H1 (cell line): ENCODE data around the gene DENND2D.

ENCODE experiments used
- RNF2 ChIP-seq: fragments of 200-900, 300-1000 bp; sonication (generic); IDR thresholded peaks from 2 replicates; pipeline ENCODE4 v1.7.1; 2016; ENCODE audit warnings: borderline replicate concordance, low read depth, mild to moderate bottlenecking, antibody characterized with exemption, low read length; ENCODE audit not compliant: poor library complexity, severe bottlenecking; ENCODE audit errors: missing control alignments
- TF ChIP-seq, protein P1 (sequence below), 3 experiments: IDR thresholded peaks; 1 replicate in 2 of 3; 2 replicates in 1 of 3; pipeline versions ENCODE4 v1.5.1 to v1.6.1; 2011; ENCODE audit warnings: low read length in 3 of 3, mild to moderate bottlenecking in 3 of 3, inconsistent platforms in 2 of 3, low read depth in 1 of 3, moderate library complexity in 1 of 3; ENCODE audit not compliant: insufficient read depth in 1 of 3; ENCODE audit errors: control extremely low read depth in 1 of 3

DNA sequence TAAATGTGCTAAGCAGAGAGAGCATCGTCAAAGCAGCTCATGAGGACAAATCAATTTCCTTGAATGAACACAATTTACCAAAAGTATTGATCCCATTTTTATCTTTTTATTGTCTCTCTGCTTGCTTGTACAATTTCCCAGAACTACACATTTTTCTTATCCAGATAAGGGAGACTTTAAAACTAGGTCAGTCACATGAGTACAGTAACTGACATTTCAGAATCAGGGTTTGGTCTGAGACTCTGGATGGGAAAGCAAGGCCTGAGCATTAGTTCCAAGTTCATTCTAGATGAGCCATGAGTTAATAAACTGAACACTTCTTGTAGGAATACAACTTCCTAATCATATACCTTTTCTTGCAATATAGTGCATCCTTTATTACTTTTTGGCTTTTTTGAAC is 11.5 kb upstream of the DENND2D start:
- no peak for TF ChIP-seq RNF2
- TF ChIP-seq, protein P1, sequence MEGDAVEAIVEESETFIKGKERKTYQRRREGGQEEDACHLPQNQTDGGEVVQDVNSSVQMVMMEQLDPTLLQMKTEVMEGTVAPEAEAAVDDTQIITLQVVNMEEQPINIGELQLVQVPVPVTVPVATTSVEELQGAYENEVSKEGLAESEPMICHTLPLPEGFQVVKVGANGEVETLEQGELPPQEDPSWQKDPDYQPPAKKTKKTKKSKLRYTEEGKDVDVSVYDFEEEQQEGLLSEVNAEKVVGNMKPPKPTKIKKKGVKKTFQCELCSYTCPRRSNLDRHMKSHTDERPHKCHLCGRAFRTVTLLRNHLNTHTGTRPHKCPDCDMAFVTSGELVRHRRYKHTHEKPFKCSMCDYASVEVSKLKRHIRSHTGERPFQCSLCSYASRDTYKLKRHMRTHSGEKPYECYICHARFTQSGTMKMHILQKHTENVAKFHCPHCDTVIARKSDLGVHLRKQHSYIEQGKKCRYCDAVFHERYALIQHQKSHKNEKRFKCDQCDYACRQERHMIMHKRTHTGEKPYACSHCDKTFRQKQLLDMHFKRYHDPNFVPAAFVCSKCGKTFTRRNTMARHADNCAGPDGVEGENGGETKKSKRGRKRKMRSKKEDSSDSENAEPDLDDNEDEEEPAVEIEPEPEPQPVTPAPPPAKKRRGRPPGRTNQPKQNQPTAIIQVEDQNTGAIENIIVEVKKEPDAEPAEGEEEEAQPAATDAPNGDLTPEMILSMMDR (IDR thresholded peaks at IDR 0.05; ENCODE audit: control extremely low read depth in 1 of 3, insufficient read depth in 1 of 3, low read depth in 1 of 3, low read length in 3 of 3) = no peak
